PC-3 (cell line): ENCODE results near the gene REV1. TPM values are rescaled to one million over a fixed set of nuclear protein-coding genes. Genes with fewer than 3 reads are reported as not detected.
"Not testable (repeated sequence)": the region's sequence is repeated elsewhere in the genome, so short reads cannot be mapped to it uniquely, and the experiment has no call there.

ENCODE experiments used
- ATAC-seq: fragments of 200-7000 bp; cut with Tn5 transposase; 2 replicates; pipeline ENCODE4 v1.9.1; 2020; ENCODE audit warnings: mild to moderate bottlenecking, moderate library complexity
- BruUV-seq: library from RNA; stranded (reverse); fragments of 400-500 nt; replicated peaks from 2 replicates; lab custom pipeline; 2021; lab: Mats Ljungman, UMichigan
- CTCF ChIA-PET: fragments of 300-600 bp; sonication (Branson Sonifier 250); formaldehyde crosslinking; loops from one replicate; lab custom pipeline; 2022; ENCODE audit warnings: antibody characterized with exemption; lab: Charles Lee
- POLR2A ChIA-PET: fragments of 300-600 bp; sonication (Branson Sonifier 250); formaldehyde crosslinking; loops from one replicate; lab custom pipeline; 2022; ENCODE audit warnings: antibody characterized with exemption; ENCODE audit not compliant: unreplicated experiment; lab: Charles Lee
- DNase-seq: peaks from one replicate; pipeline ENCODE4 v3.0.0-alpha.2; 2015
- H2AFZ ChIP-seq: fragments of 300-600 bp; sonication (generic); 2 replicates; pipeline ENCODE4 v1.6.0; 2016; ENCODE audit warnings: antibody characterized with exemption, low read length
- H3F3A ChIP-seq: fragments of 300-600 bp; sonication (generic); one replicate; pipeline ENCODE4 v1.6.0; 2017; ENCODE audit warnings: antibody characterized with exemption, low read length, control low read depth, mild to moderate bottlenecking; ENCODE audit not compliant: unreplicated experiment
- H3K27ac ChIP-seq: fragments of 300-600 bp; sonication (generic); 2 replicates; pipeline ENCODE4 v1.5.1; 2016; ENCODE audit warnings: mild to moderate bottlenecking, low read length
- H3K27me3 ChIP-seq: fragments of 300-600 bp; sonication (generic); 2 replicates; pipeline ENCODE4 v1.6.1; 2016; ENCODE audit warnings: low read length, mixed read lengths
- H3K36me3 ChIP-seq: fragments of 300-600 bp; sonication (generic); 2 replicates; pipeline ENCODE4 v1.6.1; 2016; ENCODE audit warnings: low read depth, mixed run types, low read length, mixed read lengths
- H3K4me1 ChIP-seq: fragments of 300-600 bp; sonication (generic); 2 replicates; pipeline ENCODE4 v1.5.1; 2016; ENCODE audit warnings: low read length; ENCODE audit not compliant: insufficient read depth
- H3K4me2 ChIP-seq: fragments of 300-600 bp; sonication (generic); 2 replicates; pipeline ENCODE4 v1.6.0; 2016; ENCODE audit warnings: low read length
- H3K4me3 ChIP-seq: fragments of 300-600 bp; sonication (generic); 2 replicates; pipeline ENCODE4 v1.5.1; 2016; ENCODE audit warnings: mild to moderate bottlenecking, low read length, mixed read lengths
- H3K79me2 ChIP-seq: fragments of 300-600 bp; sonication (generic); 2 replicates; pipeline ENCODE4 v1.6.1; 2017; ENCODE audit warnings: low read length, mixed read lengths
- H3K9ac ChIP-seq: fragments of 300-600 bp; sonication (generic); 2 replicates; pipeline ENCODE4 v1.6.0; 2016; ENCODE audit warnings: mild to moderate bottlenecking, low read length
- H3K9me2 ChIP-seq: fragments of 300-600 bp; sonication (generic); replicated peaks from 2 replicates; pipeline ENCODE4 v1.6.1; 2016; ENCODE audit warnings: mixed run types, low read length, mixed read lengths
- H3K9me3 ChIP-seq: fragments of 300-600 bp; sonication (generic); 2 replicates; pipeline ENCODE4 v1.6.1; 2016; ENCODE audit warnings: low read length, mixed read lengths
- H4K20me1 ChIP-seq: fragments of 300-600 bp; sonication (generic); 2 replicates; pipeline ENCODE4 v1.6.1; 2016; ENCODE audit warnings: low read length, mixed read lengths
- CTCF ChIP-seq: fragments of 300-600 bp; sonication (generic); conservative IDR thresholded peaks from 2 replicates; pipeline ENCODE4 v1.5.1; 2017; ENCODE audit warnings: antibody characterized with exemption, low read depth, mild to moderate bottlenecking, low read length
- EZH2 ChIP-seq: fragments of 300-600 bp; sonication (generic); IDR thresholded peaks from one replicate; pipeline ENCODE4 v1.6.1; 2017; ENCODE audit warnings: antibody characterized with exemption, mild to moderate bottlenecking, low read length; ENCODE audit not compliant: unreplicated experiment
- EZH2phosphoT487 ChIP-seq: fragments of 300-600 bp; sonication (generic); IDR thresholded peaks from 2 replicates; pipeline ENCODE4 v1.6.1; 2018; ENCODE audit warnings: mild to moderate bottlenecking, antibody characterized with exemption, low read length, borderline replicate concordance
- intact Hi-C: fragments of 100-400 bp; cut with micrococcal nuclease; formaldehyde crosslinking; loops from 2 replicates; pipeline ENCODE4 v1.9.0; 2023
- total RNA-seq: library from RNA; depleted of rRNA; stranded (reverse); fragments of >200 nt; gene quantifications from 2 replicates; pipeline ENCODE4 v1.2.3, GENCODE V29; 2014

REV1 gene
- total RNA-seq, 1 experiment from 2014 or later: 17.9 TPM

DNA sequence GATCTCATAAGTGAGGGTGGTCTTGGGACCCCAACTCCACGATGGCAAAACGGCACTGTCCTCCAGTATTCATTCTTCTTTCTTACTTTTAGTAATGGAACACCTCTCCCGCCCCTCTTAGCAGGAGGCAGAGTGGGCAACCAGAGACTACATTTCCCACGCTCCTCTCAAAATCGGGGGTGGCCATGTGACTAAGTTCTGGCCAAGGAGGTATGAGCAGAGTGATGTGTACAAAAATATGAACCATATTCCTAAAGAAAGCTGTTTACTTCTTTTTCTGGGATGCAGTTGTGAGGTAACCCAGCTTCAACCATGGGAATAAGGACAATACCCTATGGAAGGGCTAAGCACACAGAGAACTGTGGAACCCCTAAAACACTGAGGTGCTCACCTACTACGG is 12.8 kb downstream of the REV1 start:
- H3K9me2 ChIP-seq: no peaks in the 10 kb centered on the region
- ATAC-seq (no peak), DNase-seq (no peak)
- no peaks in the 10 kb centered on the region for H3K9me3 ChIP-seq
- no peak overlapping the region for H2AFZ ChIP-seq
- TF ChIP-seq EZH2 (no peak), CTCF (no peak)
- CTCF ChIA-PET: no interaction called here
- peaks cover 58% of the 10 kb centered on the region for H3K4me1 ChIP-seq
- H3K79me2 ChIP-seq: peaks cover 100% of the 10 kb centered on the region
- no peaks in the 10 kb centered on the region for H3F3A ChIP-seq
- POLR2A ChIA-PET: no interaction called here
- no TSS peak for BruUV-seq
- intact Hi-C loops: no loop called here
- H3K27ac ChIP-seq: no peak overlapping the region
- no peaks in the 10 kb centered on the region for H3K27me3 ChIP-seq
- H3K36me3 ChIP-seq: peaks cover 4% of the 10 kb centered on the region; the same call in 1 of the 2 replicates
- no peak overlapping the region for H3K4me2 ChIP-seq
- no peaks in the 10 kb centered on the region for H4K20me1 ChIP-seq
- H3K4me3 ChIP-seq: no peak overlapping the region
- H3K9ac ChIP-seq: no peak overlapping the region

- Histone ChIP-seq H3K9ac (no peak overlapping the region), H3F3A (no peaks in the 10 kb centered on the region), H3K9me3 (no peaks in the 10 kb centered on the region), H2AFZ (no peak overlapping the region), H3K36me3 (no peaks in the 10 kb centered on the region), H3K4me3 (no peak overlapping the region), H3K27me3 (no peaks in the 10 kb centered on the region), H3K4me2 (no peak overlapping the region), H3K9me2 (no peaks in the 10 kb centered on the region), H3K4me1 (peaks cover 60% of the 10 kb centered on the region), H3K27ac (no peak overlapping the region), H3K79me2 (peaks cover 100% of the 10 kb centered on the region), H4K20me1 (no peaks in the 10 kb centered on the region)
- intact Hi-C loops: no loop called here
- no TSS peak for BruUV-seq
- ChIA-PET CTCF (no interaction called here), POLR2A (no interaction called here)
- no peak for DNase-seq
- no peak for ATAC-seq
- TF ChIP-seq EZH2phosphoT487 (no peak), EZH2 (no peak), CTCF (no peak)
These were observed 13.2 kb downstream of the REV1 start for GRCh38 chr2:99476629-99477028.

GRCh38 chr2:99475095-99475494 is 14.7 kb downstream of the REV1 start:
- BruUV-seq, H3F3A ChIP-seq, POLR2A ChIA-PET, H3K36me3 ChIP-seq, CTCF ChIA-PET, H3K9me3 ChIP-seq, H4K20me1 ChIP-seq, H3K27me3 ChIP-seq, H3K9me2 ChIP-seq: not testable (repeated sequence)
- intact Hi-C loops: loop anchor here (2.0 kb wide), 1 partner anchor 14 kb away; no protein-coding TSS in a partner anchor
- Histone ChIP-seq H3K27ac (peak overlapping the region; percentile 74), H3K4me1 (peaks cover 49% of the 10 kb centered on the region), H3K4me2 (peak overlapping the region; percentile 62), H2AFZ (peak overlapping the region; percentile 32; the same call in 1 of the 2 replicates), H3K79me2 (peaks cover 100% of the 10 kb centered on the region), H3K9ac (peak overlapping the region; percentile 3; the same call in 1 of the 2 replicates), H3K4me3 (0 out of 2 replicates have a peak overlapping the region, but pooled peaks have one; percentile 9)
- peak; percentile 43 for DNase-seq
- peak; percentile 24; the same call in 1 of the 2 replicates for ATAC-seq
